H9 (cell line): ENCODE results near the gene ADAT3. TPM values are rescaled to one million over a fixed set of nuclear protein-coding genes. Genes with fewer than 3 reads are reported as not detected.

Experiments
- DNase-seq: peaks from one replicate; pipeline ENCODE4 v3.0.0-alpha.2; 2017
- H2AFZ ChIP-seq: one replicate; pipeline ENCODE4 v1.6.1; 2013; ENCODE audit warnings: mild to moderate bottlenecking, low read length, control low read depth, moderate library complexity
- H2AK5ac ChIP-seq: 2 replicates; pipeline ENCODE4 v1.6.1; 2013; ENCODE audit warnings: low read length, control low read depth, mixed read lengths; ENCODE audit not compliant: insufficient read length
- H2BK120ac ChIP-seq: one replicate; pipeline ENCODE4 v1.6.1; 2013; ENCODE audit warnings: low read depth, mild to moderate bottlenecking, low read length, control low read depth, inconsistent platforms; ENCODE audit not compliant: poor library complexity, severe bottlenecking
- H2BK12ac ChIP-seq: 2 replicates; pipeline ENCODE4 v1.6.1; 2013; ENCODE audit warnings: low read length, control low read depth, mixed read lengths, low read depth; ENCODE audit not compliant: insufficient read length
- H2BK15ac ChIP-seq: 2 replicates; pipeline ENCODE4 v1.6.1; 2013; ENCODE audit warnings: low read depth, low read length, control low read depth
- H2BK20ac ChIP-seq: one replicate; pipeline ENCODE4 v1.6.1; 2013; ENCODE audit warnings: low read depth, mild to moderate bottlenecking, low read length, control low read depth, inconsistent platforms; ENCODE audit not compliant: poor library complexity, severe bottlenecking
- H2BK5ac ChIP-seq: 2 replicates; pipeline ENCODE4 v1.6.1; 2013; ENCODE audit warnings: low read length, control low read depth, mixed read lengths; ENCODE audit not compliant: insufficient read length
- H3K14ac ChIP-seq: 2 replicates; pipeline ENCODE4 v1.6.1; 2013; ENCODE audit warnings: low read length, control low read depth; ENCODE audit not compliant: insufficient read depth
- H3K18ac ChIP-seq: 2 replicates; pipeline ENCODE4 v1.6.1; 2013; ENCODE audit warnings: low read depth, mild to moderate bottlenecking, mixed read lengths, low read length, control low read depth; ENCODE audit not compliant: insufficient read length
- H3K23ac ChIP-seq: 2 replicates; pipeline ENCODE4 v1.6.1; 2013; ENCODE audit warnings: low read length, control low read depth, mixed read lengths, low read depth; ENCODE audit not compliant: insufficient read length
- H3K23me2 ChIP-seq: 2 replicates; pipeline ENCODE4 v1.6.1; 2013; ENCODE audit warnings: low read depth, mild to moderate bottlenecking, mixed read lengths, low read length, control low read depth; ENCODE audit not compliant: insufficient read length, poor library complexity, severe bottlenecking
- H3K27ac ChIP-seq: 2 replicates; pipeline ENCODE4 v1.5.1; 2013; ENCODE audit warnings: low read length, control low read depth, mixed read lengths, low read depth; ENCODE audit not compliant: insufficient read length
- H3K27me3 ChIP-seq: 2 replicates; pipeline ENCODE4 v1.6.1; 2013; ENCODE audit warnings: low read length, control low read depth, inconsistent platforms; ENCODE audit not compliant: insufficient read depth
- H3K4ac ChIP-seq: 2 replicates; pipeline ENCODE4 v1.6.1; 2013; ENCODE audit warnings: low read depth, mild to moderate bottlenecking, control low read depth, inconsistent platforms, low read length, moderate library complexity
- H3K4me1 ChIP-seq: 2 replicates; pipeline ENCODE4 v1.6.1; 2013; ENCODE audit warnings: low read length, control low read depth, inconsistent platforms; ENCODE audit not compliant: insufficient read depth
- H3K4me2 ChIP-seq: 2 replicates; pipeline ENCODE4 v1.6.1; 2013; ENCODE audit warnings: low read length, control low read depth, mixed read lengths; ENCODE audit not compliant: insufficient read length, insufficient read depth
- H3K56ac ChIP-seq: 2 replicates; pipeline ENCODE4 v1.6.1; 2013; ENCODE audit warnings: low read depth, mild to moderate bottlenecking, mixed read lengths, low read length, control low read depth; ENCODE audit not compliant: insufficient read length
- H3K79me1 ChIP-seq: 2 replicates; pipeline ENCODE4 v1.6.1; 2013; ENCODE audit warnings: low read depth, mild to moderate bottlenecking, moderate library complexity, low read length, control low read depth, inconsistent platforms; ENCODE audit not compliant: insufficient read depth, poor library complexity, severe bottlenecking
- H3K79me2 ChIP-seq: 2 replicates; pipeline ENCODE4 v1.6.1; 2013; ENCODE audit warnings: low read length, control low read depth, inconsistent platforms; ENCODE audit not compliant: insufficient read depth
- H3K9ac ChIP-seq: 2 replicates; pipeline ENCODE4 v1.6.1; 2013; ENCODE audit warnings: low read length, control low read depth, mixed read lengths; ENCODE audit not compliant: insufficient read length; ENCODE audit errors: extremely low read depth
- H3K9me3 ChIP-seq: one replicate; pipeline ENCODE4 v1.6.1; 2013; ENCODE audit warnings: low read depth, low read length, inconsistent platforms; ENCODE audit not compliant: control insufficient read depth
- H3T11ph ChIP-seq: one replicate; pipeline ENCODE4 v1.6.1; 2013; ENCODE audit warnings: mild to moderate bottlenecking, low read length, control low read depth, inconsistent platforms
- H4K20me1 ChIP-seq: one replicate; pipeline ENCODE4 v1.6.1; 2013; ENCODE audit not compliant: control insufficient read depth, insufficient read length, insufficient read depth
- H4K5ac ChIP-seq: 2 replicates; pipeline ENCODE4 v1.6.1; 2013; ENCODE audit warnings: low read depth, mild to moderate bottlenecking, mixed read lengths, low read length, control low read depth; ENCODE audit not compliant: insufficient read length
- H4K8ac ChIP-seq: replicated peaks from 2 replicates; pipeline ENCODE4 v1.6.1; 2013; ENCODE audit warnings: low read length, control low read depth, mixed read lengths, low read depth; ENCODE audit not compliant: insufficient read length
- H4K91ac ChIP-seq: 2 replicates; pipeline ENCODE4 v1.6.1; 2013; ENCODE audit warnings: low read depth, mild to moderate bottlenecking, moderate library complexity, mixed read lengths, low read length, control low read depth; ENCODE audit not compliant: insufficient read length
- H3K27ac Mint-ChIP-seq, 3 experiments: 2 replicates in 2 of 3; 3 replicates in 1 of 3; pipeline ENCODE4 v1.8.0; 2020 to 2021; ENCODE audit warnings: mixed read lengths in 3 of 3, mild to moderate bottlenecking in 1 of 3, moderate library complexity in 1 of 3
- H3K27me3 Mint-ChIP-seq: 2 replicates; pipeline ENCODE4 v1.8.0; 2021; ENCODE audit warnings: low read depth, mild to moderate bottlenecking, moderate library complexity, mixed read lengths
- H3K36me3 Mint-ChIP-seq, 3 experiments: 2 replicates in 2 of 3; 3 replicates in 1 of 3; pipeline ENCODE4 v1.8.0; 2020 to 2021; ENCODE audit warnings: low read depth in 3 of 3, mixed read lengths in 3 of 3; ENCODE audit not compliant: insufficient read depth in 1 of 3
- H3K4me1 Mint-ChIP-seq, 2 experiments: 2 replicates each; pipeline ENCODE4 v1.8.0; 2020; ENCODE audit warnings: mixed read lengths in 2 of 2
- H3K4me3 Mint-ChIP-seq, 2 experiments: 2 replicates in 1 of 2; 3 replicates in 1 of 2; pipeline ENCODE4 v1.8.0; 2020 to 2021; ENCODE audit warnings: mild to moderate bottlenecking in 2 of 2, mixed read lengths in 2 of 2, moderate library complexity in 1 of 2
- H3K9me3 Mint-ChIP-seq, 2 experiments: 2 replicates in 1 of 2; 3 replicates in 1 of 2; pipeline ENCODE4 v1.8.0; 2020; ENCODE audit warnings: mild to moderate bottlenecking in 2 of 2, mixed read lengths in 2 of 2, moderate library complexity in 1 of 2
- CTCF ChIP-seq: fragments of 200-600 bp; sonication (generic); conservative IDR thresholded peaks from 3 replicates; pipeline ENCODE4 v1.8.0; 2021; ENCODE audit warnings: antibody characterized with exemption, mild to moderate bottlenecking
- WGBS: extraction: QIAGEN DNeasy Blood & Tissue Kit; methylation state at CpG from one replicate; pipeline ENCODE4 v1.1.7; 2013; ENCODE audit warnings: missing lambda C conversion rate, low lambda C conversion rate, mixed read lengths; ENCODE audit not compliant: insufficient read length; ENCODE audit errors: extremely low coverage; 5-methylcytosine and 5-hydroxymethylcytosine counted together
- total RNA-seq: library from RNA; stranded (reverse); gene quantifications from 2 replicates; pipeline ENCODE4 v1.2.1, GENCODE V29; 2021

The ADAT3 gene
- total RNA-seq, 1 experiment from 2014 or later: 12.2 TPM

DNA sequence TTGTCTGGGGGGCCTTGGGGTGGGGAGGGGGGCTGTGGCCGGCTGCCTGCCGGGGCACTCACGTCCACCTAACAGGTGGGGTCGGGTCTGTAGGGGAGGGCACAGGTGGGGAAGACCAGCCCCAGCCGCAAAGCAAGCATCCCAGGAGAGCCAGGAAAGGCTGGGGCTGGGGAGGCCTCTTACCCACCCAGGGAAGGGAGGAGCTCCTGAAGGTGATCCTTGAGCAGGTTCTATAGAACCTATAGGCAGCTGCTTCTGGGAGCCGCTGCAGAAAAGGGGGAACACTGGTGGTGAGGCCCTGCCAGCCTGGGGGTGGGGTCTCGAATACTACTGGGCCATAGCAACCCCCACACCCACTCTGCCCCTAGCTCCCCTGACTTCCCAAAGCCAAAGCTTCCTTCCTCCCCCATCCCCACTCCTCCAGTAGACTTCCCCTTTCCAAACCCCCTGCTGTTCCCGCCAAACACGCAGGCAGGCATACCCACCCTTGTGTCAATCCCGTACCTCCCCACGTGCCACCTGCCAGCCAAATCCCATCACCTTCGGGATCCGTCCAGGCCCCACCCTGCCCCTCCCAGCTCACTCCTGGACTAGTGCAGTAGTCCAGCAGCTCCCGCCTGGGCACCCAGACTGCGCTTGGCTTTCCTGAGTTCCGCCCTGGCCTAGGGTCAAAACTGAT lies 47.4 kb upstream of the ADAT3 start:
- H3K4me1 ChIP-seq: peaks cover 7% of the 10 kb centered on the region; the same call in 1 of the 2 replicates
- H3K27ac ChIP-seq: no peak overlapping the region
- DNase-seq: no peak
- H3K79me2 ChIP-seq: peaks cover 36% of the 10 kb centered on the region; the same call in 1 of the 2 replicates
- H3K18ac ChIP-seq: no peak overlapping the region
- Mint-ChIP-seq H3K27me3 (peaks cover 6% of the 10 kb centered on the region), H3K27ac (no peak overlapping the region), H3K4me3 (peak overlapping the region; percentile 38 to 68; a peak in 4 of 5 replicates), H3K36me3 (peaks cover 0 to 4% (median 0%) of the 10 kb centered on the region in 3 experiments; a peak in 2 of 7 replicates), H3K4me1 (peaks cover 43 to 72% of the 10 kb centered on the region in 2 experiments), H3K9me3 (no peaks in the 10 kb centered on the region; a peak in 1 of 5 replicates)
- H3K56ac ChIP-seq: no peak overlapping the region
- H3K9ac ChIP-seq: no peak overlapping the region
- no peak overlapping the region for H3K23ac ChIP-seq
- WGBS: no CpG with 5 or more reads among the region's 16 CpGs
- TF ChIP-seq CTCF: no peak
- no peak overlapping the region for H2BK12ac ChIP-seq
- no peak overlapping the region for H2BK120ac ChIP-seq
- no peaks in the 10 kb centered on the region for H4K20me1 ChIP-seq
- peaks cover 20% of the 10 kb centered on the region for H3K23me2 ChIP-seq
- H4K8ac ChIP-seq: no peak overlapping the region
- peaks cover 14% of the 10 kb centered on the region for H3K79me1 ChIP-seq
- H4K91ac ChIP-seq: no peak overlapping the region
- H3K4me2 ChIP-seq: peak overlapping the region; percentile 35
- no peak overlapping the region for H3T11ph ChIP-seq
- H4K5ac ChIP-seq: no peak overlapping the region
- no peak overlapping the region for H2BK5ac ChIP-seq
- no peak overlapping the region for H2BK15ac ChIP-seq
- no peaks in the 10 kb centered on the region for H3K9me3 ChIP-seq
- no peak overlapping the region for H2BK20ac ChIP-seq
- H2AFZ ChIP-seq: no peak overlapping the region
- no peak overlapping the region for H2AK5ac ChIP-seq
- no peaks in the 10 kb centered on the region; the same call in 1 of the 2 replicates for H3K27me3 ChIP-seq
- H3K14ac ChIP-seq: no peak overlapping the region; the same call in 1 of the 2 replicates
- no peak overlapping the region for H3K4ac ChIP-seq
